Fibroblast of the aortic adventitia (primary cell): ENCODE data around the gene SBF2. TPM values are rescaled to one million over a fixed set of nuclear protein-coding genes. Genes with fewer than 3 reads are reported as not detected.

ENCODE experiments used
- DNase-seq: peaks from one replicate; pipeline ENCODE4 v3.0.0-alpha.2; 2010; ENCODE audit warnings: low read depth
- H3K4me3 ChIP-seq: 2 replicates; pipeline ENCODE4 v1.5.1; 2011; ENCODE audit warnings: low read depth, mild to moderate bottlenecking, control low read depth, low read length, moderate library complexity
- CTCF ChIP-seq: IDR thresholded peaks from 2 replicates; pipeline ENCODE4 v1.5.1; 2011; ENCODE audit warnings: mild to moderate bottlenecking, low read length, control low read depth, inconsistent platforms; ENCODE audit not compliant: insufficient read depth
- total RNA-seq: library from RNA; depleted of rRNA; stranded (reverse); fragments of >200 nt; gene quantifications from 2 replicates; pipeline ENCODE4 v1.2.3, GENCODE V29; 2012; ENCODE audit warnings: low replicate concordance

SBF2 gene
- total RNA-seq, 1 donor, result 65.3 TPM

- TF ChIP-seq CTCF, result peak; percentile 68
- peak; percentile 88 for DNase-seq
- H3K4me3 ChIP-seq, result no peak overlapping the region
These were observed 217.4 kb downstream of the SBF2 start for GRCh38 chr11:10076458-10077141.

GRCh38 chr11:10075141-10075540 lies 218.9 kb downstream of the SBF2 start:
- no peak for DNase-seq
- no peak for TF ChIP-seq CTCF
- H3K4me3 ChIP-seq, result no peak overlapping the region

GRCh38 chr11:10072841-10073240 lies 221.2 kb downstream of the SBF2 start:
- H3K4me3 ChIP-seq, result no peak overlapping the region
- TF ChIP-seq CTCF, result no peak
- DNase-seq, result no peak

- TF ChIP-seq CTCF, result no peak
- DNase-seq, result peak; percentile 52
These were observed 221.9 kb downstream of the SBF2 start for GRCh38 chr11:10072142-10072541.

GRCh38 chr11:10067629-10068300 lies 226.3 kb downstream of the SBF2 start:
- H3K4me3 ChIP-seq, result no peak overlapping the region

More at GRCh38 chr11:10072142-10072541, 221.9 kb downstream of the SBF2 start:
- no peak overlapping the region for H3K4me3 ChIP-seq

GRCh38 chr11:10066441-10066840 lies 227.6 kb downstream of the SBF2 start:
- H3K4me3 ChIP-seq, result no peak overlapping the region
- TF ChIP-seq CTCF, result no peak
- DNase-seq, result no peak

More at GRCh38 chr11:10067629-10068300, 226.3 kb downstream of the SBF2 start:
- no peak for DNase-seq
- no peak for TF ChIP-seq CTCF
